HG02798 (cell line): ENCODE data around the gene SIAE.

ENCODE experiments used
- ATAC-seq: cut with Tn5 transposase; IDR thresholded peaks from one replicate; pipeline ENCODE4 v1.9.1; 2021; ENCODE audit warnings: mild to moderate bottlenecking; ENCODE audit not compliant: unreplicated experiment, poor library complexity

SIAE gene

GRCh38 chr11:124584681-124585372, 88.7 kb downstream of the SIAE start:
- no peak for ATAC-seq

DNA sequence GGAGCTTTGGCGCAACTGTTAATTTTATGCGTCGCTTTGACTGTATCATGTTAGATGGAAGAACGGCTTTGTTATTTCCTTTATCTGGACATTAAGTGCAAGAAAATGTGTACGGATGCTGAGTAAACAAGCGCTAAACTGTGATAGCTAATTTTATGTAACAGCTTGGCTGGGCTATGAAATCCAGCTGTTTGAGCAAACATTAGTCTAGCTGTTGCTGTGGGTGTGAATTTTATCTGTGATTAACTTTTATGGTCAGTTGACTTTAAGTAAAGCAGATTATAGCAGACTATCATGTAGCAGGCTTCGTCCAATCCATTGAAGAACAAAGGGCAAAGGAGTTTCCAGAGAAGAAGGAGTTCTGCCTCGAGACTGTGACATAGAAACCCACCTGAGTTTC, 89.8 kb downstream of the SIAE start:
- no peak for ATAC-seq
